Occipital lobe (tissue), 2 donors: ENCODE results near the gene HMGN4. TPM values are rescaled to one million over a fixed set of nuclear protein-coding genes. Genes with fewer than 3 reads are reported as not detected.
A peak's percentile ranks its signal among the peaks of the same experiment; 100 is the strongest.

Experiments
- DNase-seq: peaks from one replicate; lab custom pipeline; 2025; lab: John Stamatoyannopoulos, UW
- total RNA-seq: library from RNA; depleted of rRNA; stranded (reverse); fragments of >200 nt; gene quantifications from one replicate; pipeline ENCODE4 v1.2.3, GENCODE V29; 2014

HMGN4 gene
- total RNA-seq, 1 donor from 2014 or later: 65.8 TPM

- no peak for DNase-seq
These were observed 14.0 kb downstream of the HMGN4 start for GRCh38 chr6:26552205-26552604.

DNA sequence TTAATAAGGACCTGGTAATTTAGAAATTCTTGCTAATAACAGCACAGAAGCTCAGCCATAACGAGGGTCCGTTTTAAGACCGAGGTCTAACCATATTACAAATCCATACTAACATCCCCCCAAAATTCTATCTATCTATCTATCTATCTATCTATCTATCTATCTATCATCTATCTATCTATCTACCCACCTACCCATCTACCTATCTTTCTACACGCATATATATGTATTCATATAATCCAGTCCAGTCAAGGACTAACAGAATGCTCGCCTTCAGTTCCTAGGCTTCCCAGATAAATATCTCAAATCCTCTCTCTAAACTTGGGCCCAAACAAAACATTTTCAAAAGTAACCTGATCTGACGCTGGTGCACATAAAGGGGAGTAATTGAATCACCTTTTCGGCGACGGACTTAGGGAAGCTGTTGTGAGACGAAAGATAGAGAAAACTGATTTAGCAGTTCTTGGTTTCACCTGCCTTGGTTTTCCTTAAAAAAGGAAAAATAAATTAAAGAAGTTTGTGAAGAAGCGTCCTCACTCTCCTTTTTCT, 14.5 kb downstream of the HMGN4 start:
- no peak for DNase-seq

DNA sequence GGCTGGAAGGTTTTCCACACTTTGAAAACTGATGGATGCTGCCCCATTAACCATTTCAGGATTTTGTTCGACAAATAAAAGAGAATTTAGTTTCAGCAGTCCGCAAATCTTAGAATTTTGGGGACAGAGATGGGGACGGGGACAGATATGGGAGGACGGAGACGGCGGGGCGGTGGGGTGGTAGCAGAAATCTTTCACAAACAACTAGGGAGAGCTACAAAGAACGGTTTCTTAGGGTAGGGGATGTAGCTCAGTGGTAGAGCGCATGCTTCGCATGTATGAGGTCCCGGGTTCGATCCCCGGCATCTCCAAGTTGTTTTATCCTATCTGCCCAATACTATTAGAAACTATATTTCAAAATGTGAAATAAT, 15.1 kb downstream of the HMGN4 start:
- DNase-seq: peak; percentile 53

- DNase-seq: peak; percentile 51
These were observed 15.7 kb downstream of the HMGN4 start for GRCh38 chr6:26553635-26554446.

DNA sequence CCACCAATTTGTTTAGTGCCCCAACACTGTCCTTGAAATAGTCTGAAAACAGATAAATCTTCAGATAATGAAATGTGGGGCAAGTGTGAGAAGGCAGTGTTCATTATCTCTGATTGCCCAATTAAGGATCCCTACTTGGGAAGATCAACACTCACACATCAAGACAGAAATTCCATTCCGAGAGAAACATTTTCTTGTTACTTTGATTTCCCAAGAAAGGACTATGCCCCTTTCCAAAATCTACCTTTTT, 16.2 kb downstream of the HMGN4 start:
- DNase-seq: no peak

- no peak for DNase-seq
These were observed 16.7 kb downstream of the HMGN4 start for GRCh38 chr6:26554697-26555504.

DNA sequence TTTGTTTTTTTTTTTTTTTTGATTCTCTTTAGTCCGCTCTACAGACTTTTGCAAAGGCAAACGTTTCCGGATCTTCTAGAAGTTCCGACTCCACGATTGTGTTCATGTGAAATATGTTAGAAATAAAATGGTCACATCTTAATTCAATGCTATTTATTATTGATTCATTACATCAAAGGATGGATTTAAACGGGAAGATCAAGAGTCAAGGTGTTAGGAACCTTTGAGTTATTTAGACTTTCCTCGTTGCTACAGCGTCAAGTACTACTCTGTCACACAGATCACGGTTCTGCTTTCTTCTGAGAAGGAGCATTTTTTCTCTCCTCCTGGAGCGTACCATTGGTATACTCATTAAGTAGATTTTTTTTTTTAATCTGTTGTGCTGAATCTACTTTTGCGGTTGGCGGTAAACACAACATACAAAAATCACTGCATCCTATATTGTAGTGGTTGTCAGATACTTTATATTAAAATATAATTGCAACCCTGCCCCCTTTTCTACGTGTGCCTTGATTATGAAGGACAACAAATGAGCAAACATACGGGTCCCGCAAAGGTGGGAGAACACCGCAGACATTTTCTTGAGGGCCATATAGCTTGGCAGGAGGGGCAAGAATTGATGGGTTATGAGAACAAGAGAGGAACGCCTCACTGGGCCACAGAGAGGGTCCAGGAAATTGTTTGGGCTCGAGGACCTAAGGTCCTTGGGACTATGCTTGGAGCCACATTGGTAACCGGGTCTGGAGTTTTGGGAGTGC, 17.5 kb downstream of the HMGN4 start:
- DNase-seq: no peak

GRCh38 chr6:26556263-26557070, 18.3 kb downstream of the HMGN4 start:
- no peak for DNase-seq

DNA sequence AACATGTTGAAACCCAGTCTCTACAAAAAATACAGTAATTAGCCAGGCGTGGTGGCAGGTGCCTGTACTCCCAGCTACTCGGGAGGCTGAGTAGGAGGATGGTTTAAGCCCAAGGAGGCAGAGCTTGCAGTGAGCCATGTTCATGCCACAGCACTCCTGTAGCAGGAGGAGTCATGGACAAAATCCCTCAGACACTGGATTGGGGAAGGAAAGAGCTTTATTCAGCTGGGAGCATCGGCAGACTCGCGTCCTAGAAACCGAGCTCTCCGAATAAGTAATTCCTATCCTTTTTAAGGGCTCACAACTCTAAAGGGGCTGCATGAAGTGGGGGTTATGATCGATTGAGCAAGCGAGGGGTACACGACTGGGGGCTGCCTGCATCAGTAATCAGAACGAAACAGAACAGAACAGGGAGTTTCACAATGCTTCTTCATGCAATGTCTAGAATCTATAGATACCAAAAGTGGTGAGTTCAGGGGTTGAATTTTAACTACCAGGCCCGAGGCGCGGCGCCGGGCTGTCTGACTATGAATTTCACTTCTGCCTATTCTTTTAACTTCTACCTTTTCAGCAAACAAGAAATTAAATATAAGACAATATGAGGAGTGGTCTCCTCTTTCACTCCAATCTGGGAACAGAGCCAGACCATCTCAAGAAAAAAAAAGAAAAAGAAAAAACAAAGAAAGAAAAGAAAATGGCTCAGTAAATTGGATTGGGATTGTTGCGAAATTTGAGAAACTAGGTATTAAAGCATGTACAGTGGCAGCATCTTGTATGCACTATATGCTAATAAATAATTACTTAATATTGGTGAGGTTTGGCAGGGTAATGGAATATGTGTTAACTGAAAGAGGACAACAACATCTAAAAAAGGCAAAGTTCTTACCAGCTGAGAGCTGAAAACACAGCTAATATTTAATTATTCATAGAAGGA, 23.6 kb downstream of the HMGN4 start:
- no peak for DNase-seq

DNA sequence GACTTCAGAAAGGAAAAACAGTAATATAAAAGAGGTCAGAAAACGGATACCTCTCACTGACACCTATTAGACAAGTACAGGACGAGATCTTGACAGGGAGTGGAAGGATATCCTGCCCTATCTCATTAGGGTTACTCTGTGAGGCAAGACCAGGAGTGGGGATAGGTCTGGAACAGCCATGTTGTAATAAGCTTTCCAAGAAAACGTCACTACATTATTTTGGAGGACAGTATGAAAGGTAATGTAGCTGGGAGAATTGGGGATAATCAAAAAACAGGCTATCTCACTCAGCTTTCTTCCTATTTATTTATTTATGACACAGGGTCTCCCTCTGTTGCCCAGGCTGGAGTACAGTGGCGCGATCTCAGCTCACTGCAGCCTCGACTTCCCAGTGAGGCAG, 25.3 kb downstream of the HMGN4 start:
- no peak for DNase-seq

DNA sequence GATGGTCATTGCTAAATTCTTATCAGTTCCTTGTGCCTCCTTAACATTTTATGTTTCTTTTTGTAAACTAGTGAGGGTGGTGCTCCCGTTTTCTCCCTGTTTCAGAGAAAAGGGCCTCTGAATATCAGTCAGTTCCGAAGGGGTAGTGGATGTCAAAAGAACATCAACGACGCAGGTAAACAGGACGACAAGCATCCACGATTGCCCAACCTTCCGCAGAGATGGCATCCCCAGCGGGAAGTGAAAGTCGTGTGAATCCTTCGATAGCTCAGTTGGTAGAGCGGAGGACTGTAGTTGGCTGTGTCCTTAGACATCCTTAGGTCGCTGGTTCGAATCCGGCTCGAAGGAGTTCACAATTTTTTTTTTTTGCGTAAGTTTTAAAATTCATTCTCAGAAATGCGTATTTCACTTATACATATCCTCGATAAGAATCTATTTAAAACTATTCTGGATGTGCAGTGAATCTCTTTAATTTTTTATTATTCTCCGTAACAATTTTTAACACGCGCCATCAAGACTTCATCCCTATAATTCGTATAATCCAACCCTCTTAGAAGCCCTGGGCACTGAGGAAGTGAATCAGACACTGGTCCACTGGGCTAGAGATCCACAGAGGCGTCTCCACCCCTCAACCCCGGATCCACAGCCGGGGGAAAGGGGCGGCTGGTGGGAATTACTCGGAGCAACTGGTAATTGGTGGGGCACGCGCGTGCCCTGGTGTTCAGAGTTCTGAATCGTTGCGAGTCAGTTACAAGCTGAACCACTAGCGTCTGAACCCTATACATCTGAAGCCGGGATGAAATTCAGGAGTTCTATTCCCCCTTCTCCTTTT, 30.7 kb downstream of the HMGN4 start:
- DNase-seq: peak; percentile 86

- no peak for DNase-seq
These were observed 31.2 kb downstream of the HMGN4 start for GRCh38 chr6:26569433-26569764.

GRCh38 chr6:26570027-26570809, 32.1 kb downstream of the HMGN4 start:
- no peak for DNase-seq

DNA sequence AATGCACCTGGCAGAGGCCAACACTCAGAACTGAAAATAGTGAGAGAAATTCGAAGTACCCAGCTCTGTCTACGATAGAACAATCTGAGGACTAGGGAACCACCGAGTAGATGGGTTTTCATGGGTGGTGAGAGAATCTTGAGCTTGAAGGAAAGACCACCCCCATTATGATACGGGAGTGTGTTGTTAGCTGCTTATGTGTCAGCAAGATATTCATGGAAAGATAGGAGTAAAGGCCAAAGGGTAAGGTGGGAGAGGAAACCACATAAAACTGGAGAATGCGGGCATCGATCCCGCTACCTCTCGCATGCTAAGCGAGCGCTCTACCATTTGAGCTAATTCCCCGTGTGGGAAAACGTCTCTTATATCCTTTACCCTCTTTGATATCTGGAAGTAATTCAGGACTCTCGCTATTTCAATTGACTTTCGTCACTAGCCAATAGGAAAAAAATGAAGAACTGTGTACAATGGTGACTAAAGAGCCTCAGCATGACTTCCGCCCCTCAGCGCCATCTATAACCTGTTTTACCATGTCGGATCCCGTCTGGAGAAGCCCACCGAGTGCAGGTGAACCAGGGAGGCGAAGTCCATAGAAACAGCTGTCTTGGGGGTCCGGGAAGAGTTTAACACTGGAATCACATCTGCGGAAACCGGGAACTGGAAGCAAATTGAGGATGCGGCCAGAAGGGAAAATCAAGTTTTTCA, 33.6 kb downstream of the HMGN4 start:
- DNase-seq: no peak

DNA sequence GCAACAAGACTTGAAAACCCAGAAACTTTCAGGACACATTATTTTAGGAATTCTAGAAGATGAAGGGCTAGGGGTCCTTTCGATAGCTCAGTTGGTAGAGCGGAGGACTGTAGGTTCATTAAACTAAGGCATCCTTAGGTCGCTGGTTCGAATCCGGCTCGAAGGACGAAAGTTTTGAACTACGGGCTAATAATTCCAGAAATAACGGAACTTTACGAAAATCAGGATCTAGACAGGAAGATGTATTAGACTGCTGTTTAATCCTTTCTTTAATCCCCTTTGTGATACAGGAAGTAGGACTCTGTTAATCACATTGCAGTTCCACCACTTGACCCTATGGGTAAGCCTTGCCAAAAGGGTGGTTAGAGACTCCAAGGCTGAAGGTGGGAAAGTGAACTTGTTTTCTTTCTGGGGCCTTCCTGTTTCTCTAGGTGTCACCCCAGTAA, 37.4 kb downstream of the HMGN4 start:
- DNase-seq: no peak

- no peak for DNase-seq
These were observed 38.3 kb downstream of the HMGN4 start for GRCh38 chr6:26576407-26576843.

DNA sequence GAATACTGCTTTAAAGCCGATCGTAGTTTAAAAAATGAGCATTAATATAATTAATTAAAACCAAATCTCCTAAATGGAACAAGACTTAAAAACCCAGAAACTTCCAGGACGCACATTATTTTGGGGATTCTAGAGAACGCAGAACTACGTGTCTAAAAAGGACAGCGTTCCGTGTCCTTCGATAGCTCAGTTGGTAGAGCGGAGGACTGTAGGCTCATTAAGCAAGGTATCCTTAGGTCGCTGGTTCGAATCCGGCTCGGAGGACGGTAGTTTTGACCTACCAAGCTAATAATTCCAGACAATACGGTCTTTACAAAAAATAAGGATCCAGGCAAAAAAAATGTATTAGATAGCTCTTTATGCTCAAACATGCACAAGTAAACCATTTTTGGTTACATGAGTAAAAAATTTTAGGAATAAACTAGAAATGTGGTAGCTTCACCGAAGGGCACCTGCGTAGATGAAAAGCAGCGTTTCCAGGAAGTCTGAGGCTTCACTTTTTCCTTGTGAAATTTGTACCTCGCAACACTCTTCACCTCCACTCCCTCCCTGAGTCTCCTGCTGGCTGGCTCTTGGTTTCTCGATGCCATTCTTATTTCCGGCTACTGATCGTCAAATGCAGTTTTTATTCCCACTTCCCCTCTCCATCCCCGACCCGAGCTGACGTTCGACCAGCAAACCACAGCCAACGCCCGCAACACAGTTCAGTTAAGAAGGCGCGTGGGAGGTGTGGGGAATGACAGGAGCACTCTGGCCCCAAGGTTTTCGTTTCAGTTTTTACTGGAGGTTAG, 39.0 kb downstream of the HMGN4 start:
- peak; percentile 11 for DNase-seq
